Measurements from ENCODE around the gene ZNF518A. TPM values are rescaled to one million over a fixed set of nuclear protein-coding genes. Genes with fewer than 3 reads are reported as not detected.

ZNF518A gene
- total and polyA plus RNA-seq, 2 donors (not counting 1 experiment from before 2014, with no cell fraction given) = 5.2 to 19.0 TPM

DNA sequence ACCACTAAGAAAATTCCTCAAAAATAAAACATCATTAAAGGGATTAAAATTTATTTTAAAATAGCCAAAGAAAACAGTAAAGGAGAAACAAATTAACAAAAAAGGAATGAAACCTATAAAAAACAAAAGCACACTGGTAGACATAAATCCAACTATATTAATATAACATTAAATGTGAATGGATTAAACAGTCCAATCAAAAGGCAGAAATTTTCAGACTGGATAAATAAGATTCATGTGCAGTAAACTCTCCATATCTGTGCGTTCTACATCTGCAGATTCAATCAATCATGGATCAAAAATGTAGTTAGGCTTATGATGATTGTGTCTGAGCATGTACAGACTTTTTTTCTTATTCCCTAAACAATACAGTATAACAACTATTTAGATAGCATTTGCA is 42.6 kb downstream of the ZNF518A start:
- Histone ChIP-seq H3K4me1 (ENCODE audit: control insufficient read depth, extremely low read depth, insufficient read depth, low read length) (no peaks in the 10 kb centered on the region), H3K27ac (ENCODE audit: insufficient read depth, low read length) (no peak overlapping the region), H3K27me3 (ENCODE audit: control insufficient read depth, insufficient read depth, low read length) (no peaks in the 10 kb centered on the region), H4K20me1 (ENCODE audit: control insufficient read depth, extremely low read depth, insufficient read depth, low read length) (no peaks in the 10 kb centered on the region), H3K79me2 (ENCODE audit: control insufficient read depth, insufficient read depth, low read length) (no peaks in the 10 kb centered on the region), H3K9ac (ENCODE audit: insufficient read depth, low read length) (no peak overlapping the region), H3K4me2 (ENCODE audit: extremely low read depth, insufficient read depth, low read length) (no peak overlapping the region), H3K9me3 (ENCODE audit: control insufficient read depth, insufficient read depth, low read depth, low read length) (no peaks in the 10 kb centered on the region), H2AFZ (ENCODE audit: low read length) (no peak overlapping the region), H3K36me3 (ENCODE audit: control insufficient read depth, insufficient read depth, low read length) (no peaks in the 10 kb centered on the region), H3K4me3 (replicated peaks in 1 of 4; ENCODE audit: control extremely low read depth in 1 of 4, insufficient read depth in 1 of 4, low read depth in 3 of 4, low read length in 4 of 4) (no peak overlapping the region)
- TF ChIP-seq CTCF (conservative IDR thresholded peaks at IDR 0.05 in 1 of 2, IDR thresholded peaks at IDR 0.05 in 1 of 2; ENCODE audit: low read depth in 1 of 2, low read length in 2 of 2) (no peak), EZH2 (IDR thresholded peaks at IDR 0.05; ENCODE audit: low read length, missing control alignments) (no peak)
- no peak for DNase-seq (ENCODE audit: low read depth in 2 of 2)

- H3K4me2 ChIP-seq (ENCODE audit: extremely low read depth, insufficient read depth, low read length) = no peak overlapping the region
- H3K9me3 ChIP-seq (ENCODE audit: control insufficient read depth, insufficient read depth, low read depth, low read length) = no peaks in the 10 kb centered on the region
- no peaks in the 10 kb centered on the region for H3K36me3 ChIP-seq (ENCODE audit: control insufficient read depth, insufficient read depth, low read length)
- no peak for TF ChIP-seq CTCF (conservative IDR thresholded peaks at IDR 0.05 in 1 of 2, IDR thresholded peaks at IDR 0.05 in 1 of 2; ENCODE audit: low read depth in 1 of 2, low read length in 2 of 2)
- TF ChIP-seq EZH2 (IDR thresholded peaks at IDR 0.05; ENCODE audit: low read length, missing control alignments) = no peak
- H3K4me1 ChIP-seq (ENCODE audit: control insufficient read depth, extremely low read depth, insufficient read depth, low read length) = no peaks in the 10 kb centered on the region
- no peak for DNase-seq (ENCODE audit: low read depth in 2 of 2)
- no peaks in the 10 kb centered on the region for H3K79me2 ChIP-seq (ENCODE audit: control insufficient read depth, insufficient read depth, low read length)
- no peak overlapping the region for H3K4me3 ChIP-seq (replicated peaks in 1 of 4; ENCODE audit: control extremely low read depth in 1 of 4, insufficient read depth in 1 of 4, low read depth in 3 of 4, low read length in 4 of 4)
- no peaks in the 10 kb centered on the region for H4K20me1 ChIP-seq (ENCODE audit: control insufficient read depth, extremely low read depth, insufficient read depth, low read length)
- H2AFZ ChIP-seq (ENCODE audit: low read length) = no peak overlapping the region
- H3K27me3 ChIP-seq (ENCODE audit: control insufficient read depth, insufficient read depth, low read length) = no peaks in the 10 kb centered on the region
- H3K27ac ChIP-seq (ENCODE audit: insufficient read depth, low read length) = no peak overlapping the region
- H3K9ac ChIP-seq (ENCODE audit: insufficient read depth, low read length) = no peak overlapping the region
Observed at GRCh38 chr10:96176985-96177384, 46.9 kb downstream of the ZNF518A start.

DNA sequence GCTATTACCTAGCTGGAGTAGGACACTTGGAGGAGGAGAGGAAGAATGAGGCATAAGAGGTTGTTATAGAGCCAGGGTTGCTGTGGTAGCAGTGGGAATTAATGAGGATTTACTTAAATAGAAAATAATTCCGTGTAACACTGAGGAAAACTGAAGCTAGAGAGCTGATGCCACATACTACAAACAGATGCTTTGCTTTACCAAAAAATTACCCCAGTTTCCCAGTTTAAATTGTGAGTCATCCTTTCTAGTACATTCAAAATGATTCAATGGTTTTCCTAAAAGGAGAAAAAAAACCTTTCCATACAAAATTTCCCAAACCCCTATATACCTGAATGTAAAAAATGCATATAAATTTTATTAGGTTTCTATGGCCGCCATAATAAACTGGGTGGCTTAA is 58.3 kb downstream of the ZNF518A start:
- H3K36me3 ChIP-seq (ENCODE audit: control insufficient read depth, insufficient read depth, low read length) = no peaks in the 10 kb centered on the region
- no peak overlapping the region for H3K9ac ChIP-seq (ENCODE audit: insufficient read depth, low read length)
- TF ChIP-seq CTCF (conservative IDR thresholded peaks at IDR 0.05 in 1 of 2, IDR thresholded peaks at IDR 0.05 in 1 of 2; ENCODE audit: low read depth in 1 of 2, low read length in 2 of 2) (no peak), EZH2 (IDR thresholded peaks at IDR 0.05; ENCODE audit: low read length, missing control alignments) (no peak)
- no peaks in the 10 kb centered on the region for H4K20me1 ChIP-seq (ENCODE audit: control insufficient read depth, extremely low read depth, insufficient read depth, low read length)
- no peak overlapping the region for H3K27ac ChIP-seq (ENCODE audit: insufficient read depth, low read length)
- H3K9me3 ChIP-seq (ENCODE audit: control insufficient read depth, insufficient read depth, low read depth, low read length) = no peaks in the 10 kb centered on the region
- H3K79me2 ChIP-seq (ENCODE audit: control insufficient read depth, insufficient read depth, low read length) = no peaks in the 10 kb centered on the region
- DNase-seq (ENCODE audit: low read depth in 2 of 2) = peak; percentile 1 to 8
- no peaks in the 10 kb centered on the region for H3K27me3 ChIP-seq (ENCODE audit: control insufficient read depth, insufficient read depth, low read length)
- H3K4me3 ChIP-seq (replicated peaks in 1 of 4; ENCODE audit: control extremely low read depth in 1 of 4, insufficient read depth in 1 of 4, low read depth in 3 of 4, low read length in 4 of 4) = no peak overlapping the region
- no peak overlapping the region for H2AFZ ChIP-seq (ENCODE audit: low read length)
- H3K4me2 ChIP-seq (ENCODE audit: extremely low read depth, insufficient read depth, low read length) = no peak overlapping the region
- H3K4me1 ChIP-seq (ENCODE audit: control insufficient read depth, extremely low read depth, insufficient read depth, low read length) = no peaks in the 10 kb centered on the region

Data from fibroblast of lung (primary cell).